GM23248 (cell line): Measurements from ENCODE around the gene KITLG.

Experiments used
- EZH2 ChIP-seq: fragments of 200-600 bp; sonication (generic); IDR thresholded peaks from 2 replicates; pipeline ENCODE4 v1.6.1; 2018; ENCODE audit warnings: antibody characterized with exemption, mild to moderate bottlenecking; ENCODE audit not compliant: insufficient read depth, poor library complexity, severe bottlenecking
- EZH2phosphoT487 ChIP-seq: fragments of 200-600 bp; sonication (generic); IDR thresholded peaks from 2 replicates; pipeline ENCODE4 v1.6.1; 2018; ENCODE audit warnings: antibody characterized with exemption, moderate library complexity, mild to moderate bottlenecking, low read depth; ENCODE audit not compliant: insufficient read depth

- no peak for TF ChIP-seq EZH2
- no peak for TF ChIP-seq EZH2phosphoT487
Measured at GRCh38 chr12:88591343-88591742, 11.1 kb upstream of the KITLG start.
